OCI-LY1 (cell line): ENCODE data around the gene PTPRJ.

Experiments used
- H2AFZ ChIP-seq: fragments of 200-600 bp; sonication (generic), shearing (Covaris generic); 2 replicates; pipeline ENCODE4 v1.6.0; 2014; ENCODE audit warnings: antibody characterized with exemption, mild to moderate bottlenecking, low read length
- H3F3A ChIP-seq: fragments of 200-600 bp; sonication (generic), shearing (Covaris generic); 2 replicates; pipeline ENCODE4 v1.6.0; 2014; ENCODE audit warnings: mild to moderate bottlenecking, antibody characterized with exemption, low read length, moderate library complexity; ENCODE audit not compliant: insufficient read depth
- H3K27ac ChIP-seq: fragments of 200-600 bp; sonication (generic); 2 replicates; pipeline ENCODE4 v1.5.1; 2014; ENCODE audit warnings: low read length, mixed run types, mild to moderate bottlenecking, low read depth; ENCODE audit not compliant: poor library complexity, severe bottlenecking
- H3K27me3 ChIP-seq: fragments of 200-600 bp; sonication (generic); 2 replicates; pipeline ENCODE4 v1.6.0; 2014; ENCODE audit warnings: antibody characterized with exemption, mild to moderate bottlenecking, low read length, moderate library complexity; ENCODE audit not compliant: insufficient read depth
- H3K36me3 ChIP-seq: fragments of 200-600 bp; sonication (generic); 2 replicates; pipeline ENCODE4 v1.6.1; 2014; ENCODE audit warnings: mild to moderate bottlenecking, antibody characterized with exemption, low read length, moderate library complexity, mixed read lengths; ENCODE audit not compliant: insufficient read depth
- H3K4me1 ChIP-seq: fragments of 200-600 bp; sonication (generic); 2 replicates; pipeline ENCODE4 v1.5.1; 2014; ENCODE audit warnings: mild to moderate bottlenecking, low read length, moderate library complexity; ENCODE audit not compliant: insufficient read depth, severe bottlenecking
- H3K4me2 ChIP-seq: fragments of 200-600 bp; sonication (generic), shearing (Covaris generic); 2 replicates; pipeline ENCODE4 v1.6.1; 2014; ENCODE audit warnings: low read length
- H3K4me3 ChIP-seq: fragments of 200-600 bp; sonication (generic); 2 replicates; pipeline ENCODE4 v1.5.1; 2014; ENCODE audit warnings: low read length, low read depth, mild to moderate bottlenecking, mixed read lengths; ENCODE audit not compliant: poor library complexity, severe bottlenecking
- H3K79me2 ChIP-seq: fragments of 200-600 bp; shearing (Covaris generic); 2 replicates; pipeline ENCODE4 v1.6.1; 2016; ENCODE audit warnings: mixed run types, low read length, mixed read lengths; ENCODE audit not compliant: insufficient read depth
- H3K9ac ChIP-seq: fragments of 200-600 bp; sonication (generic), shearing (Covaris generic); 2 replicates; pipeline ENCODE4 v1.6.1; 2014; ENCODE audit warnings: mild to moderate bottlenecking, low read length, mixed read lengths
- H3K9me2 ChIP-seq: fragments of 200-600 bp; sonication (generic), shearing (Covaris generic); 2 replicates; pipeline ENCODE4 v1.6.1; 2014; ENCODE audit warnings: low read depth, mild to moderate bottlenecking, low read length, mixed read lengths
- H3K9me3 ChIP-seq: fragments of 200-600 bp; shearing (Covaris generic); 2 replicates; pipeline ENCODE4 v1.6.1; 2014; ENCODE audit warnings: low read length, mixed read lengths
- H4K20me1 ChIP-seq: fragments of 200-600 bp; sonication (generic), shearing (Covaris generic); 2 replicates; pipeline ENCODE4 v1.6.0; 2016; ENCODE audit warnings: mild to moderate bottlenecking, low read length; ENCODE audit not compliant: insufficient read depth
- EZH2 ChIP-seq: fragments of 200-600 bp; sonication (generic), shearing (Covaris generic); IDR thresholded peaks from 2 replicates; pipeline ENCODE4 v1.8.0; 2017; ENCODE audit warnings: borderline replicate concordance, mixed run types, mild to moderate bottlenecking, antibody characterized with exemption, low read length, moderate library complexity, mixed read lengths
- TF ChIP-seq, protein P1 (sequence below): fragments of 200-600 bp; sonication (generic), shearing (Covaris generic); IDR thresholded peaks from 2 replicates; pipeline ENCODE4 v1.5.1; 2017; ENCODE audit warnings: mild to moderate bottlenecking, antibody characterized with exemption, low read length, moderate library complexity, mixed read lengths

PTPRJ gene

DNA sequence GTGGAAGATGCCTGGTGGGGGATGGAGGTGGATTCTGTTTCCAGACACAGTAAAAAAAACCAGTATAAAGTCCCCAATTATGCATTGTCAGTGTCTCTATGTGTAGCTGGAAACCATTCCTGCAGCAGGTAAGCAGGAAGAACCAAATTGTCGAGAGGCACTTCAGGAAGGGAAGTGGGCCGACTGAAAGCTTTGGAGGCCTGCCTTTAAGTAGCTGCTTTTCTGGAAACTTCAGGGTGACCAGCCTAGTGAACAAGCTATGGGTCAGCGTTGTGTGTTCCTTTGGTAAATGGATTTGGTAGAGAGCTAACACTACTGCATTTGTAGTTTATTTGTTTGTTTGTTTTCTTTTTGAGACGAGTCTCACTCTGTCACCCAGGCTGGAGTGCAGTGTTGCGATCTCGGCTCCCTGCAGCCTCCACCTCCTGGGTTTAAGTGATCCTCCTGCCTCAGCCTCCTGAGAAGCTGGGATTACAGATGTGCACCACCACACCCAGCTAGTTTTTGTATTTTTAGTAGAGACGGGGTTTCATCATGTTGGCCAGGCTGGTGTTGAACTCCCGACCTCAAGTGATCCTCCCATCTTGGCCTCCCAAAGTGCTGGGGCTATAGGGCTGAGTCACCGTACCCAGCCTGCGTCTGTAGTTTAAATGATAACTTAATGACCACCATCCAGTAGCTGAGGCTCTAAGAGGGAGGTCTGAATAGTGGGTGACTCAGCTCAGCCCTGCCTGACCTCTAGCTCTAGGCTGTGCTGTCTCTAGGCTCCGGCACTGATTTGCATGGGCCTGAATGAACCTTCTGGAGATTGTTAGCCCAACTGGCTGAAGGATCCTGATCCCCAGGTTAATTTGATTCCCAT, 12.8 kb downstream of the PTPRJ start:
- peaks cover 95% of the 10 kb centered on the region for H3K79me2 ChIP-seq
- no peaks in the 10 kb centered on the region for H3K27me3 ChIP-seq
- H2AFZ ChIP-seq = no peak overlapping the region
- H3K4me3 ChIP-seq = no peak overlapping the region
- no peak overlapping the region; the same call in 1 of the 2 replicates for H3K9ac ChIP-seq
- H3K9me3 ChIP-seq = no peaks in the 10 kb centered on the region
- H3K4me2 ChIP-seq = peak overlapping the region; percentile 24; the same call in 1 of the 2 replicates
- H3F3A ChIP-seq = no peaks in the 10 kb centered on the region; the same call in 1 of the 2 replicates
- peak overlapping the region; percentile 88 for H3K27ac ChIP-seq
- TF ChIP-seq EZH2 = no peak
- TF ChIP-seq, protein P1, sequence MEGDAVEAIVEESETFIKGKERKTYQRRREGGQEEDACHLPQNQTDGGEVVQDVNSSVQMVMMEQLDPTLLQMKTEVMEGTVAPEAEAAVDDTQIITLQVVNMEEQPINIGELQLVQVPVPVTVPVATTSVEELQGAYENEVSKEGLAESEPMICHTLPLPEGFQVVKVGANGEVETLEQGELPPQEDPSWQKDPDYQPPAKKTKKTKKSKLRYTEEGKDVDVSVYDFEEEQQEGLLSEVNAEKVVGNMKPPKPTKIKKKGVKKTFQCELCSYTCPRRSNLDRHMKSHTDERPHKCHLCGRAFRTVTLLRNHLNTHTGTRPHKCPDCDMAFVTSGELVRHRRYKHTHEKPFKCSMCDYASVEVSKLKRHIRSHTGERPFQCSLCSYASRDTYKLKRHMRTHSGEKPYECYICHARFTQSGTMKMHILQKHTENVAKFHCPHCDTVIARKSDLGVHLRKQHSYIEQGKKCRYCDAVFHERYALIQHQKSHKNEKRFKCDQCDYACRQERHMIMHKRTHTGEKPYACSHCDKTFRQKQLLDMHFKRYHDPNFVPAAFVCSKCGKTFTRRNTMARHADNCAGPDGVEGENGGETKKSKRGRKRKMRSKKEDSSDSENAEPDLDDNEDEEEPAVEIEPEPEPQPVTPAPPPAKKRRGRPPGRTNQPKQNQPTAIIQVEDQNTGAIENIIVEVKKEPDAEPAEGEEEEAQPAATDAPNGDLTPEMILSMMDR = no peak
- H3K36me3 ChIP-seq = peaks cover 25% of the 10 kb centered on the region
- no peaks in the 10 kb centered on the region for H4K20me1 ChIP-seq
- peaks cover 93% of the 10 kb centered on the region for H3K4me1 ChIP-seq
- no peaks in the 10 kb centered on the region for H3K9me2 ChIP-seq

DNA sequence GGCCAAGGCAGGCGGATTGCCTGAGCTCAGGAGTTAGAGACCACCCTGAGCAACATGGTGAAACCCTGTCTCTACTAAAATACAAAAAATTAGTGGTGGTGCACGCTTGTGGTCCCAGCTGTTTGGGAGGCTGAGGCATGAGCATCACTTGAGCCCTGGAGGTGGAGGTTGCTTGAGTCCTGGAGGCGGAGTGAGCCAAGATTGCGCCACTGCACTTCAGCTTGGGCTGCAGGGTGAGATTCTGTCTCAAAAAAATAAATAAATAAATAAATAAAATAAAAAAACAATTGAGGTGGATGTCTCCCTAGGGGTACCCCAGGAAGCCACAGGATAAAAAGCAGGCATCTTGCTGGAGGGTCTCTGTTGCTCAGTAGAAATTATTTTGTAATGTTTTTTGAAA, 14.1 kb downstream of the PTPRJ start:
- H3K4me2 ChIP-seq = no peak overlapping the region
- no peak overlapping the region for H2AFZ ChIP-seq
- H3K27ac ChIP-seq = peak overlapping the region; percentile 42
- peaks cover 22% of the 10 kb centered on the region for H3K36me3 ChIP-seq
- H3K9me2 ChIP-seq = no peaks in the 10 kb centered on the region
- no peaks in the 10 kb centered on the region; the same call in none of the 2 replicates for H3F3A ChIP-seq
- no peak overlapping the region for H3K9ac ChIP-seq
- H4K20me1 ChIP-seq = no peaks in the 10 kb centered on the region
- peaks cover 95% of the 10 kb centered on the region for H3K79me2 ChIP-seq
- TF ChIP-seq, protein P1 = no peak
- no peak for TF ChIP-seq EZH2
- no peaks in the 10 kb centered on the region for H3K27me3 ChIP-seq
- no peak overlapping the region for H3K4me3 ChIP-seq
- H3K9me3 ChIP-seq = no peaks in the 10 kb centered on the region
- peaks cover 96% of the 10 kb centered on the region for H3K4me1 ChIP-seq

DNA sequence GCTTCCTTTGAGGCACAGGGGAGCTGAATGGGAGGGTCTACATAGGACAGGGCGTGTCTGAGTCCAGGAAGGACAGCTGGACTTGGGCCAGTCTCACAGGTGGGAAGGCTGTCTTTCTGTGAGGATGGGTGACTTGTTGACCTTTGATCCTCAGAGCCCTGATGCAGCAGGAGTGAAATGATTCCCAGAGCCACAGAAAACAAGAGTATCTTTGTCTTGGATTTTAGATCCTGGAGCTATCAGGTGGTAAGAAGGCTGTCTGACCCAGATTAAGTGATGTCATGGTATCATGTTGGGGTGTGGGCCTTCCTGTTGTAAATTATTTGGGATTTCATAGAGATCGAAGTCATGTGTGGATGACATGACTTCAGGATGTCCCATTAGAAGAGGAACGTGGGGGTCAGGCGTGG, 15.0 kb downstream of the PTPRJ start:
- no peaks in the 10 kb centered on the region for H3K9me3 ChIP-seq
- H4K20me1 ChIP-seq = no peaks in the 10 kb centered on the region
- H3K27me3 ChIP-seq = no peaks in the 10 kb centered on the region
- no peak overlapping the region for H3K9ac ChIP-seq
- peaks cover 22% of the 10 kb centered on the region for H3K36me3 ChIP-seq
- peaks cover 96% of the 10 kb centered on the region for H3K4me1 ChIP-seq
- TF ChIP-seq, protein P1 = no peak
- no peak for TF ChIP-seq EZH2
- H3K79me2 ChIP-seq = peaks cover 93% of the 10 kb centered on the region
- no peaks in the 10 kb centered on the region; the same call in none of the 2 replicates for H3F3A ChIP-seq
- H3K27ac ChIP-seq = peak overlapping the region; percentile 42
- no peak overlapping the region for H3K4me2 ChIP-seq
- no peak overlapping the region for H3K4me3 ChIP-seq
- H2AFZ ChIP-seq = no peak overlapping the region
- no peaks in the 10 kb centered on the region for H3K9me2 ChIP-seq
